HCT116 (cell line): ENCODE results near the gene SCFD2. TPM values are rescaled to one million over a fixed set of nuclear protein-coding genes. Genes with fewer than 3 reads are reported as not detected.
A peak's percentile ranks its signal among the peaks of the same experiment; 100 is the strongest.

ENCODE experiments used
- ATAC-seq: fragments of 200-7000 bp; cut with Tn5 transposase; 2 replicates; pipeline ENCODE4 v1.9.1; 2020; ENCODE audit warnings: mild to moderate bottlenecking, moderate library complexity
- BruUV-seq: library from RNA; stranded (reverse); fragments of 400-500 nt; replicated peaks from 2 replicates; lab custom pipeline; 2021; lab: Mats Ljungman, UMichigan
- CTCF ChIA-PET: fragments of 300-600 bp; sonication (Branson Sonifier 250); formaldehyde crosslinking; loops from one replicate; lab custom pipeline; 2021; ENCODE audit warnings: antibody characterized with exemption; lab: Charles Lee
- POLR2A ChIA-PET: fragments of 300-600, 350-600 bp; sonication (Branson Sonifier 250); formaldehyde crosslinking; loops from one replicate; lab custom pipeline; 2021; ENCODE audit warnings: antibody characterized with exemption; lab: Charles Lee
- RAD21 ChIA-PET, 2 experiments: fragments of 300-600 bp; sonication (Branson Sonifier 250); formaldehyde crosslinking; loops; one replicate each; lab custom pipeline; 2023; ENCODE audit warnings: low total read pairs in 2 of 2; ENCODE audit not compliant: uncharacterized antibody in 2 of 2, unreplicated experiment in 2 of 2, low non-redundant PET in 1 of 2; lab: Charles Lee
- DNase-seq: peaks from one replicate; pipeline ENCODE4 v3.0.0-alpha.2; 2010; ENCODE audit warnings: low read depth, low spot score
- H2AFZ ChIP-seq: fragments of 200-600 bp; shearing (Covaris generic), sonication (generic); 2 replicates; pipeline ENCODE4 v1.6.1; 2017; ENCODE audit warnings: low read depth, mixed run types, mixed read lengths, antibody characterized with exemption, low read length; ENCODE audit not compliant: poor library complexity, severe bottlenecking
- H3K27ac ChIP-seq: 2 replicates; pipeline ENCODE4 v1.5.1; 2012; ENCODE audit warnings: low read depth, low read length
- H3K27me3 ChIP-seq: fragments of 200-600 bp; sonication (generic); 2 replicates; pipeline ENCODE4 v1.6.1; 2016; ENCODE audit warnings: mixed run types, low read length, mixed read lengths; ENCODE audit not compliant: insufficient read depth
- H3K36me3 ChIP-seq, 2 experiments: fragments of 200-500 bp in 1 of 2; fragments of 200-600 bp in 1 of 2; sonication (Bioruptor generic) in 1 of 2; sonication (generic) in 1 of 2; 2 replicates each; pipeline versions ENCODE4 v1.5.1 to v1.6.1; 2014 to 2016; ENCODE audit warnings: low read length in 2 of 2, inconsistent platforms in 1 of 2, mixed read lengths in 1 of 2, mixed run types in 1 of 2; ENCODE audit not compliant: insufficient read depth in 2 of 2, control insufficient read depth in 1 of 2
- H3K4me1 ChIP-seq, 2 experiments: fragments of 200-600 bp in 1 of 2; sonication (generic) in 1 of 2; 2 replicates each; pipeline versions ENCODE4 v1.5.1 to v1.6.1; 2012 to 2017; ENCODE audit warnings: low read length in 2 of 2, inconsistent platforms in 1 of 2, mild to moderate bottlenecking in 1 of 2, mixed read lengths in 1 of 2, mixed run types in 1 of 2, moderate library complexity in 1 of 2; ENCODE audit not compliant: insufficient read depth in 2 of 2, control insufficient read depth in 1 of 2
- H3K4me2 ChIP-seq: fragments of 200-600 bp; sonication (generic); 2 replicates; pipeline ENCODE4 v1.6.1; 2017; ENCODE audit warnings: mixed run types, low read length, mixed read lengths
- H3K4me3 ChIP-seq, 2 experiments: fragments of 200-600 bp in 1 of 2; sonication (generic) in 1 of 2; replicated peaks in 1 of 2; 2 replicates each; pipeline ENCODE4 v1.5.1; 2011 to 2016; ENCODE audit warnings: low read length in 2 of 2, control low read depth in 1 of 2, low read depth in 1 of 2, mild to moderate bottlenecking in 1 of 2, mixed read lengths in 1 of 2, mixed run types in 1 of 2
- H3K79me2 ChIP-seq: fragments of 200-600 bp; sonication (generic); 2 replicates; pipeline ENCODE4 v1.6.1; 2017; ENCODE audit warnings: mild to moderate bottlenecking, mixed run types, low read length, moderate library complexity, mixed read lengths; ENCODE audit not compliant: insufficient read depth
- H3K9ac ChIP-seq: fragments of 200-600 bp; sonication (generic); 2 replicates; pipeline ENCODE4 v1.6.1; 2016; ENCODE audit warnings: low read length, mixed read lengths
- H3K9me2 ChIP-seq: fragments of 200-600 bp; sonication (generic), shearing (Covaris generic); 2 replicates; pipeline ENCODE4 v1.6.1; 2017; ENCODE audit warnings: mixed run types, mild to moderate bottlenecking, moderate library complexity; ENCODE audit not compliant: insufficient read depth
- H3K9me3 ChIP-seq, 2 experiments: fragments of 200-500 bp in 1 of 2; fragments of 200-600 bp in 1 of 2; sonication (Bioruptor generic) in 1 of 2; sonication (generic) in 1 of 2; 2 replicates each; pipeline ENCODE4 v1.6.1; 2014 to 2017; ENCODE audit warnings: low read length in 2 of 2, mixed read lengths in 2 of 2, inconsistent platforms in 1 of 2, low read depth in 1 of 2, mild to moderate bottlenecking in 1 of 2, mixed run types in 1 of 2, moderate library complexity in 1 of 2; ENCODE audit not compliant: control insufficient read depth in 1 of 2, insufficient read depth in 1 of 2
- H4K20me1 ChIP-seq: fragments of 200-600 bp; sonication (generic), shearing (Covaris generic); 2 replicates; pipeline ENCODE4 v1.6.1; 2017; ENCODE audit warnings: mixed run types, mild to moderate bottlenecking, moderate library complexity; ENCODE audit not compliant: insufficient read depth
- CEBPB ChIP-seq: IDR thresholded peaks from 2 replicates; pipeline ENCODE4 v1.6.1; 2012; ENCODE audit warnings: low read depth
- FOSL1 ChIP-seq: IDR thresholded peaks from 2 replicates; pipeline ENCODE4 v1.6.1; 2012; ENCODE audit warnings: low read depth
- JUND ChIP-seq: IDR thresholded peaks from 2 replicates; pipeline ENCODE4 v1.6.1; 2012
- POLR2A ChIP-seq: IDR thresholded peaks from 2 replicates; pipeline ENCODE4 v1.7.0; 2011; ENCODE audit warnings: borderline replicate concordance; ENCODE audit not compliant: insufficient read depth, insufficient read length; ENCODE audit errors: extremely low read depth
- POLR2AphosphoS5 ChIP-seq: IDR thresholded peaks from 2 replicates; pipeline ENCODE4 v1.6.1; 2011; ENCODE audit warnings: mild to moderate bottlenecking, low read depth, low read length, moderate library complexity
- SIN3A ChIP-seq: IDR thresholded peaks from 2 replicates; pipeline ENCODE4 v1.6.1; 2012; ENCODE audit warnings: low read depth
- SP1 ChIP-seq: IDR thresholded peaks from 2 replicates; pipeline ENCODE4 v1.6.1; 2012; ENCODE audit warnings: low read depth
- SRF ChIP-seq: IDR thresholded peaks from 2 replicates; pipeline ENCODE4 v1.6.1; 2012; ENCODE audit warnings: low read depth
- TCF7L2 ChIP-seq: IDR thresholded peaks from 2 replicates; pipeline ENCODE4 v1.7.0; 2011; ENCODE audit warnings: borderline replicate concordance, inconsistent platforms; ENCODE audit not compliant: insufficient read depth, insufficient read length; ENCODE audit errors: extremely low read depth
- YY1 ChIP-seq: IDR thresholded peaks from 2 replicates; pipeline ENCODE4 v1.6.1; 2011; ENCODE audit warnings: low read length, low read depth, moderate library complexity, mild to moderate bottlenecking; ENCODE audit not compliant: insufficient replicate concordance; ENCODE audit errors: extremely low read depth
- intact Hi-C: fragments of 100-400 bp; cut with micrococcal nuclease; formaldehyde crosslinking; loops from 2 replicates; pipeline ENCODE4 v1.10.0; 2022
- total RNA-seq: library from RNA; stranded (reverse); gene quantifications from one replicate; pipeline ENCODE4 v1.2.1, GENCODE V29; 2021; ENCODE audit not compliant: unreplicated experiment
- TF ChIP-seq, protein P1 (sequence below): IDR thresholded peaks from 2 replicates; pipeline ENCODE4 v1.6.1; 2012
- TF ChIP-seq, protein P2 (sequence below): IDR thresholded peaks from 2 replicates; pipeline ENCODE4 v1.6.1; 2012; ENCODE audit warnings: low read depth
- TF ChIP-seq, protein P3 (sequence below), 3 experiments: fragments of 200-600 bp in 1 of 3; sonication (generic) in 1 of 3; IDR thresholded peaks in 2 of 3; conservative IDR thresholded peaks in 1 of 3; 2 replicates each; pipeline ENCODE4 v1.5.1; 2012 to 2017; ENCODE audit warnings: low read depth in 2 of 3, low read length in 2 of 3, antibody characterized with exemption in 1 of 3, borderline replicate concordance in 1 of 3, control low read depth in 1 of 3, mild to moderate bottlenecking in 1 of 3, mixed read lengths in 1 of 3, mixed run types in 1 of 3, moderate library complexity in 1 of 3; ENCODE audit not compliant: insufficient read depth in 1 of 3

Gene SCFD2
- total RNA-seq, 1 experiment from 2014 or later = 13.6 TPM

DNA sequence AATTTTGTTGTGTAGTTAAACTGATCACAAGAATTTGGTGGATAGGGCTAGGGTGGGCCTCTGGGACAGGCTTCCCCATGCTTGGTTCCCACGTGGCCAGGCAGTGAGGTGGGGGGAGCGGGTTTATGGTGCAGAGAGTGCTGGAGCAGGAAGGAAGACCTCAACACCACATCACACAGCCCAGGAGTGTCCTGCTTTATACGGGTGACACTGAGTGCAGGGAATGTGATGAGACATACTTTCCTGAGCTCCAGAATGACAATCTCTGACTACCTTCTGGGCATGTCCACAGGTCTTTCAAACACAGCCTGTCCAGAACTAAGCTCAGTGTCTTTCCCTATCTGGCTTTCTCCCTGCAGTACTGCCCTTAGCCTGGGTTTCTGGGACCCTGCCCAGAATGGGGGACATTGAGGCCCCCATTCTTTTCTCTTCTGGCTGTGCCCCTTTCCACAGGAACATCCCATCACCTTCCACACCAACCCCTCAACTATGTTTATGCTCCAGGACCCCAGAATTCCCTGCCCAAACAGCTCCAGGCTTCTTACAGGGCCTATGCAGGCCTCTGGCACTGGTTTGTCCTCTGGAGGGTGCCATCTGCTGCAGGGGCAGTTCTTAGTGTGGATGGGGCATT lies 540.3 kb downstream of the SCFD2 start:
- H3K4me2 ChIP-seq = peak overlapping the region; percentile 46
- peak; percentile 25 for ATAC-seq
- H3K4me3 ChIP-seq = no peak overlapping the region
- H3K9me2 ChIP-seq = no peaks in the 10 kb centered on the region
- no peaks in the 10 kb centered on the region for H3K27me3 ChIP-seq
- peak; percentile 16 for DNase-seq
- no peaks in the 10 kb centered on the region for H3K9me3 ChIP-seq
- H3K27ac ChIP-seq = no peak overlapping the region
- H3K4me1 ChIP-seq = peaks cover 18 to 38% of the 10 kb centered on the region in 2 experiments
- ChIA-PET RAD21 (interaction anchor here in 1 of 2 experiments (0.6 kb wide), 1 partner anchor 244 kb away, joined by 3 read pairs; no protein-coding TSS in a partner anchor), POLR2A (no interaction called here), CTCF (no interaction called here)
- H2AFZ ChIP-seq = no peak overlapping the region
- H4K20me1 ChIP-seq = no peaks in the 10 kb centered on the region
- H3K36me3 ChIP-seq = no peaks in the 10 kb centered on the region
- BruUV-seq = no TSS peak
- H3K9ac ChIP-seq = no peak overlapping the region
- H3K79me2 ChIP-seq = no peaks in the 10 kb centered on the region
- intact Hi-C loops = no loop called here
- no peak for TF ChIP-seq CEBPB
- peak; percentile 45 for TF ChIP-seq FOSL1
- TF ChIP-seq JUND = peak; percentile 54
- TF ChIP-seq YY1 = no peak

DNA sequence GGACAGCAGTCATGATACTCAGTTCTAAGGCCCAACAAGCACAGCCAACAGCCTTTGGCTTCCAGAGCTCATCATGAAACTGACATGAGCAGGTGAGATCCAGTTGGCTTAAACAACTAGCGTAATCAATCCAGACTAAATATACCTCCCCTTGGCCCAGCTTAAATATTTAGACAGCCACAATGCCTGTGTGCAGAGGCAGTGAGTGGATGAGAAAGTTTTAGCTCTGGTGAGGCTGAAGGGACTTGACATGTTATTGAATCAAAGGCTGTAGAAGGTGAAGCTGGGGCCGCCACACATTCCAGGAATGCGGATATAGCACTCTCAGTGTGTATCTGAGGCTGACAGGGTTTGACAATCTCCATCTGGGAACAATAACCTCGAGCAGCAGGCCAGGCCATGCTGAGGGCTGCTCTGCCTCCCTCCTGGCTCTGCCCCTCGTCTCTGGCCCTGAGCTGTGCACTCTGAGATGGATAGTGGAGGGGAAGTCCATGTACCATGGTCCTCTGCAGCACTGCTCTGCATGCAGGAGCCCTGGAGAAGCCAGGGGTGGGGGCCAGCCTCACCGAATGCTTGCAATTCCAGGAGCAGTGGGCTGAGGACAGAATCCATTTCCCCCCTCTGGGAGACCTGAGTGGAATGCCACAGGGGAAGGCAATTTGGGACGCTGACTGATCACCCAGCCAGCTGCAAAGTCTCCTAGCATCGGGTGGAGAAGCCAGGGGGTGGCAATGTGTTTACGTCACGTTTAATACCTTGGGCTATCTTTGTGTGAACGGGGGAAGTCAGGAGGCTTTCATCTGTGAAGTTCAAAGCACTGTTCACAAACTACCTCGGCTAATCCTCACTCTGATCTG lies 541.0 kb downstream of the SCFD2 start:
- no peak overlapping the region for H2AFZ ChIP-seq
- TF ChIP-seq POLR2A (no peak), POLR2AphosphoS5 (no peak), JUND (no peak), SP1 (no peak), TCF7L2 (no peak), FOSL1 (no peak), SRF (no peak), CEBPB (no peak), SIN3A (no peak)
- TF ChIP-seq, protein P1, sequence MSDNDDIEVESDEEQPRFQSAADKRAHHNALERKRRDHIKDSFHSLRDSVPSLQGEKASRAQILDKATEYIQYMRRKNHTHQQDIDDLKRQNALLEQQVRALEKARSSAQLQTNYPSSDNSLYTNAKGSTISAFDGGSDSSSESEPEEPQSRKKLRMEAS = no peak
- TF ChIP-seq, protein P2, sequence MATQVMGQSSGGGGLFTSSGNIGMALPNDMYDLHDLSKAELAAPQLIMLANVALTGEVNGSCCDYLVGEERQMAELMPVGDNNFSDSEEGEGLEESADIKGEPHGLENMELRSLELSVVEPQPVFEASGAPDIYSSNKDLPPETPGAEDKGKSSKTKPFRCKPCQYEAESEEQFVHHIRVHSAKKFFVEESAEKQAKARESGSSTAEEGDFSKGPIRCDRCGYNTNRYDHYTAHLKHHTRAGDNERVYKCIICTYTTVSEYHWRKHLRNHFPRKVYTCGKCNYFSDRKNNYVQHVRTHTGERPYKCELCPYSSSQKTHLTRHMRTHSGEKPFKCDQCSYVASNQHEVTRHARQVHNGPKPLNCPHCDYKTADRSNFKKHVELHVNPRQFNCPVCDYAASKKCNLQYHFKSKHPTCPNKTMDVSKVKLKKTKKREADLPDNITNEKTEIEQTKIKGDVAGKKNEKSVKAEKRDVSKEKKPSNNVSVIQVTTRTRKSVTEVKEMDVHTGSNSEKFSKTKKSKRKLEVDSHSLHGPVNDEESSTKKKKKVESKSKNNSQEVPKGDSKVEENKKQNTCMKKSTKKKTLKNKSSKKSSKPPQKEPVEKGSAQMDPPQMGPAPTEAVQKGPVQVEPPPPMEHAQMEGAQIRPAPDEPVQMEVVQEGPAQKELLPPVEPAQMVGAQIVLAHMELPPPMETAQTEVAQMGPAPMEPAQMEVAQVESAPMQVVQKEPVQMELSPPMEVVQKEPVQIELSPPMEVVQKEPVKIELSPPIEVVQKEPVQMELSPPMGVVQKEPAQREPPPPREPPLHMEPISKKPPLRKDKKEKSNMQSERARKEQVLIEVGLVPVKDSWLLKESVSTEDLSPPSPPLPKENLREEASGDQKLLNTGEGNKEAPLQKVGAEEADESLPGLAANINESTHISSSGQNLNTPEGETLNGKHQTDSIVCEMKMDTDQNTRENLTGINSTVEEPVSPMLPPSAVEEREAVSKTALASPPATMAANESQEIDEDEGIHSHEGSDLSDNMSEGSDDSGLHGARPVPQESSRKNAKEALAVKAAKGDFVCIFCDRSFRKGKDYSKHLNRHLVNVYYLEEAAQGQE = no peak
- TF ChIP-seq, protein P3, sequence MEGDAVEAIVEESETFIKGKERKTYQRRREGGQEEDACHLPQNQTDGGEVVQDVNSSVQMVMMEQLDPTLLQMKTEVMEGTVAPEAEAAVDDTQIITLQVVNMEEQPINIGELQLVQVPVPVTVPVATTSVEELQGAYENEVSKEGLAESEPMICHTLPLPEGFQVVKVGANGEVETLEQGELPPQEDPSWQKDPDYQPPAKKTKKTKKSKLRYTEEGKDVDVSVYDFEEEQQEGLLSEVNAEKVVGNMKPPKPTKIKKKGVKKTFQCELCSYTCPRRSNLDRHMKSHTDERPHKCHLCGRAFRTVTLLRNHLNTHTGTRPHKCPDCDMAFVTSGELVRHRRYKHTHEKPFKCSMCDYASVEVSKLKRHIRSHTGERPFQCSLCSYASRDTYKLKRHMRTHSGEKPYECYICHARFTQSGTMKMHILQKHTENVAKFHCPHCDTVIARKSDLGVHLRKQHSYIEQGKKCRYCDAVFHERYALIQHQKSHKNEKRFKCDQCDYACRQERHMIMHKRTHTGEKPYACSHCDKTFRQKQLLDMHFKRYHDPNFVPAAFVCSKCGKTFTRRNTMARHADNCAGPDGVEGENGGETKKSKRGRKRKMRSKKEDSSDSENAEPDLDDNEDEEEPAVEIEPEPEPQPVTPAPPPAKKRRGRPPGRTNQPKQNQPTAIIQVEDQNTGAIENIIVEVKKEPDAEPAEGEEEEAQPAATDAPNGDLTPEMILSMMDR (IDR thresholded peaks at IDR 0.05 in 2 of 3, conservative IDR thresholded peaks at IDR 0.05 in 1 of 3; ENCODE audit: borderline replicate concordance in 1 of 3, insufficient read depth in 1 of 3, low read depth in 2 of 3, low read length in 2 of 3) = no peak

More for the DNA sequence above, 541.0 kb downstream of the SCFD2 start:
- Histone ChIP-seq H3K27ac (no peak overlapping the region), H3K9me3 (no peaks in the 10 kb centered on the region), H3K9me2 (no peaks in the 10 kb centered on the region), H3K4me1 (peaks cover 18 to 38% of the 10 kb centered on the region in 2 experiments), H3K79me2 (no peaks in the 10 kb centered on the region), H4K20me1 (no peaks in the 10 kb centered on the region), H3K36me3 (no peaks in the 10 kb centered on the region), H3K4me2 (peak overlapping the region; percentile 46; the same call in 1 of the 2 replicates), H3K4me3 (no peak overlapping the region), H3K27me3 (no peaks in the 10 kb centered on the region), H3K9ac (no peak overlapping the region)
- ATAC-seq (no peak), DNase-seq (no peak)
- CTCF ChIA-PET = no interaction called here
- RAD21 ChIA-PET = no interaction called here
- no TSS peak for BruUV-seq
- intact Hi-C loops = no loop called here
- POLR2A ChIA-PET = no interaction called here
